ENCODE measurements around the gene ASXL3.

ASXL3 gene

GRCh38 chr18:33541316-33541715 lies 36.7 kb upstream of the ASXL3 start:
- no peak for TF ChIP-seq CTCF (IDR thresholded peaks at IDR 0.05)
- Histone ChIP-seq H3K9me3 (no peaks in the 10 kb centered on the region), H3K36me3 (no peaks in the 10 kb centered on the region), H3K27me3 (no peaks in the 10 kb centered on the region), H3K27ac (no peak overlapping the region), H3K4me1 (no peaks in the 10 kb centered on the region), H3K4me3 (no peak overlapping the region)
- intact Hi-C loops (cut with DNase I; ENCODE audit: low total_unique reads) = no loop called here
- no peak for DNase-seq

- intact Hi-C loops (cut with DNase I; ENCODE audit: low total_unique reads) = no loop called here
- TF ChIP-seq CTCF (IDR thresholded peaks at IDR 0.05) = no peak
- no peak for DNase-seq
- no peaks in the 10 kb centered on the region for H3K4me1 ChIP-seq
- H3K4me3 ChIP-seq = no peak overlapping the region
- H3K27me3 ChIP-seq = no peaks in the 10 kb centered on the region
- no peaks in the 10 kb centered on the region for H3K36me3 ChIP-seq
- no peak overlapping the region for H3K27ac ChIP-seq
- H3K9me3 ChIP-seq = no peaks in the 10 kb centered on the region
Observed at GRCh38 chr18:33556846-33557245, 21.2 kb upstream of the ASXL3 start.

GRCh38 chr18:33557706-33558105 lies 20.3 kb upstream of the ASXL3 start:
- Histone ChIP-seq H3K4me1 (peaks cover 0 to 7% (median under 1%) of the 10 kb centered on the region in 4 donors), H3K36me3 (no peaks in the 10 kb centered on the region), H3K4me3 (no peak overlapping the region), H3K27ac (no peak overlapping the region), H3K9me3 (no peaks in the 10 kb centered on the region), H3K27me3 (no peaks in the 10 kb centered on the region)
- TF ChIP-seq CTCF (IDR thresholded peaks at IDR 0.05) = no peak
- intact Hi-C loops (cut with DNase I; ENCODE audit: low total_unique reads) = no loop called here
- no peak for DNase-seq

GRCh38 chr18:33558529-33558928 lies 19.5 kb upstream of the ASXL3 start:
- no peak overlapping the region for H3K4me3 ChIP-seq
- H3K27me3 ChIP-seq = no peaks in the 10 kb centered on the region
- no peak for DNase-seq
- no peak for TF ChIP-seq CTCF (IDR thresholded peaks at IDR 0.05)
- intact Hi-C loops (cut with DNase I; ENCODE audit: low total_unique reads) = no loop called here
- H3K27ac ChIP-seq = no peak overlapping the region
- no peaks in the 10 kb centered on the region for H3K9me3 ChIP-seq
- H3K36me3 ChIP-seq = no peaks in the 10 kb centered on the region
- peaks cover 0 to 11% (median 2%) of the 10 kb centered on the region in 4 donors for H3K4me1 ChIP-seq

- no peak overlapping the region for H3K4me3 ChIP-seq
- TF ChIP-seq CTCF (IDR thresholded peaks at IDR 0.05) = no peak
- no peak for DNase-seq
- peaks cover 0 to 11% (median 2%) of the 10 kb centered on the region in 4 donors for H3K4me1 ChIP-seq
- intact Hi-C loops (cut with DNase I; ENCODE audit: low total_unique reads) = no loop called here
- no peak overlapping the region for H3K27ac ChIP-seq
- H3K36me3 ChIP-seq = no peaks in the 10 kb centered on the region
- H3K27me3 ChIP-seq = no peaks in the 10 kb centered on the region
- H3K9me3 ChIP-seq = no peaks in the 10 kb centered on the region
Observed at GRCh38 chr18:33560686-33561370, 17.2 kb upstream of the ASXL3 start.

- intact Hi-C loops (cut with DNase I; ENCODE audit: low total_unique reads) = no loop called here
- DNase-seq = no peak
- Histone ChIP-seq H3K27ac (no peak overlapping the region), H3K9me3 (no peaks in the 10 kb centered on the region), H3K36me3 (no peaks in the 10 kb centered on the region), H3K27me3 (no peaks in the 10 kb centered on the region), H3K4me3 (no peak overlapping the region), H3K4me1 (peaks cover 0 to 11% (median 2%) of the 10 kb centered on the region in 4 donors)
- TF ChIP-seq CTCF (IDR thresholded peaks at IDR 0.05) = no peak
Observed at GRCh38 chr18:33562741-33563140, 15.3 kb upstream of the ASXL3 start.
